ENCODE measurements around the gene AQP3. TPM values are rescaled to one million over a fixed set of nuclear protein-coding genes. Genes with fewer than 3 reads are reported as not detected.
"Not testable (repeated sequence)": the region's sequence is repeated elsewhere in the genome, so short reads cannot be mapped to it uniquely, and the experiment has no call there.

The AQP3 gene
- total RNA-seq, 2 experiments from 2014 or later, result 1.2 to 2.6 TPM

DNA sequence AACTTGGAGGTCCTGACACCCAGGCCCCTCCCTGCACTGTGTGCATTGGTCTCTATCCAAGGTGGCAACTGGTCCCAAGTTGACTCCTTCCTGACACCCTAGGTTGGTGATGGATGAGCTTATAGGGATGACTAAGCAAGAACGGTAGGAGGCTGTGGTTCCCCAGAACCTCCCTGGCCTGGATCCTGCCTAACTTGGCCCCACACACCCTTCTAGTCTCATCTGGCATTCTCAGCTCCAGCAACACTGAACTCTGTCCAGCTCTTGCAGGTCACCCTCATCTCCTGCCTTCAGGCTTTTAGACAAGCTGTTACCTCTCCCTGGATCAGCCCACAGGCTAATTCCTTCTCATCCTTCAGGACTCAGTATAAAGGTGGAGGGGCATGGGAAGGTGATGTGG is 16.5 kb downstream of the AQP3 start:
- ChIA-PET CTCF (interaction anchor here (1.6 to 4.1 kb wide), 3 partner anchors 15 to 36 kb away, joined by 7 to 22 read pairs (median 8); no protein-coding TSS in a partner anchor), POLR2A (interaction anchor here (0.6 kb wide), 1 partner anchor 367 kb away, joined by 3 read pairs; no protein-coding TSS in a partner anchor)
- DNase-seq, result no peak
- intact Hi-C loops (cut with micrococcal nuclease), result no loop called here
- peaks cover 3% of the 10 kb centered on the region for H3K4me1 Mint-ChIP-seq (ENCODE audit: low read depth)
- no peak overlapping the region for H3K4me3 Mint-ChIP-seq
- no peaks in the 10 kb centered on the region for H3K27me3 Mint-ChIP-seq
- no peaks in the 10 kb centered on the region for H3K9me3 Mint-ChIP-seq
- TF ChIP-seq, protein P1, sequence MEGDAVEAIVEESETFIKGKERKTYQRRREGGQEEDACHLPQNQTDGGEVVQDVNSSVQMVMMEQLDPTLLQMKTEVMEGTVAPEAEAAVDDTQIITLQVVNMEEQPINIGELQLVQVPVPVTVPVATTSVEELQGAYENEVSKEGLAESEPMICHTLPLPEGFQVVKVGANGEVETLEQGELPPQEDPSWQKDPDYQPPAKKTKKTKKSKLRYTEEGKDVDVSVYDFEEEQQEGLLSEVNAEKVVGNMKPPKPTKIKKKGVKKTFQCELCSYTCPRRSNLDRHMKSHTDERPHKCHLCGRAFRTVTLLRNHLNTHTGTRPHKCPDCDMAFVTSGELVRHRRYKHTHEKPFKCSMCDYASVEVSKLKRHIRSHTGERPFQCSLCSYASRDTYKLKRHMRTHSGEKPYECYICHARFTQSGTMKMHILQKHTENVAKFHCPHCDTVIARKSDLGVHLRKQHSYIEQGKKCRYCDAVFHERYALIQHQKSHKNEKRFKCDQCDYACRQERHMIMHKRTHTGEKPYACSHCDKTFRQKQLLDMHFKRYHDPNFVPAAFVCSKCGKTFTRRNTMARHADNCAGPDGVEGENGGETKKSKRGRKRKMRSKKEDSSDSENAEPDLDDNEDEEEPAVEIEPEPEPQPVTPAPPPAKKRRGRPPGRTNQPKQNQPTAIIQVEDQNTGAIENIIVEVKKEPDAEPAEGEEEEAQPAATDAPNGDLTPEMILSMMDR (IDR thresholded peaks at IDR 0.05), result no peak
- no peak overlapping the region for H3K27ac Mint-ChIP-seq
- ATAC-seq, result peak; percentile 26
- no peaks in the 10 kb centered on the region for H3K36me3 Mint-ChIP-seq (ENCODE audit: low read depth)

DNA sequence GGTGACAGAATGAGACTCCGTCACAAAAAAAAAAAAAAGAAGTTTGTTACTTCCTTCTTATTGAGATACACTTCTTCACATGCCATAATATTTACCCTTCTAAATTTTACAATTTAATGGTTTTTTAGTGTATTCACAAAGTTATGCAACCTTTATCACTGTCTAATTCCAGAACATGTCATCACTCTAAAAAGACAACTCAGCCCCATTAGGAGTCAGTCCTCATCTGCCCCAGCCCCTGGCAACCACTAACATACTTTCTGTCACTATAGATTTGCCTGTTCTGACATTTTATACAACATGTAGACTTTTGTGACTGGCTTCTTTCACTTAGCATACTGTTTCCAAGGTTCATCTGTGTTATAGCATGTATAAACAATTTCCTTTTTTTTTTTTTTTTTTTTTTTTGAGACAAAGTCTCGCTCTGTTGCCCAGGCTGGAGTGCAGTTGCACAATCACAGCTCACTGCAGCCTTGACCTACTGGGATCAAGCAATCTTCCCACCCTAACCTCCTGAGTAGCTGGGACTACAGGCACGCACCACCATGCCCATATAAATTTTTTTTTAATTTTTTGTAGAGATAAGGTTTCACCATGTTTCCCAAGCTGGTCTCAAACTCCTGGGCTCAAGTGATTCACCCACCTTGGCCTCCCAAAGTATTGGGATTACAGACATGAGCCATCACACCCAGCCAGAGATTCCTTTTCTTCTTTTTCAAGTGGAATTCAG is 18.0 kb downstream of the AQP3 start:
- POLR2A ChIA-PET, result no interaction called here
- ATAC-seq, result peak; percentile 13

DNA sequence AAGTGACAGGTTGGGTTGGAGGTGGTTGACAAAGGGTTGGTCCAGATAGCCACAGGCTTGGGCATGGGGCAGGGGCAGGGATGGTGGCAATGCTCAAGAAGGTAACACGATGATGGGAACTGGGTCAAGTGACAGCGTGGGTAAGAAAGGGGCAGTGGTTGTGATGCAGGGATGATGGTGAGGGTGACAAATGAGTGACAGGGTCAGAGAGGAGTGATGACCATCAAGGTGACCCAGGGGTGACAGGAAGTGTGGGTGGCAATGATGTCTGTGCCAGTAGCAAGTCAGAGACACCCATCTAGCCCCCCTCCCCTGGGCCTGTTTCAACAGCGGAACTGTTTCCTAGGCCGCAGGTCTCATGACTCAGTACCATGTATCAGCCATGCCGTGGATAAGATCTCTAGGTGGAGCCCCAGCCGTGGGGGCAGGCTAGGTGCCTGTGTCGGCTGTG is 20.5 kb downstream of the AQP3 start:
- POLR2A ChIA-PET, result no interaction called here
- ATAC-seq, result peak; percentile 78
- intact Hi-C loops (cut with micrococcal nuclease), result no loop called here
- DNase-seq, result no peak
- TF ChIP-seq, protein P1 (IDR thresholded peaks at IDR 0.05), result no peak
- Mint-ChIP-seq H3K4me3 (no peak overlapping the region), H3K27me3 (no peaks in the 10 kb centered on the region), H3K27ac (no peak overlapping the region), H3K9me3 (no peaks in the 10 kb centered on the region), H3K36me3 (ENCODE audit: low read depth) (no peaks in the 10 kb centered on the region), H3K4me1 (ENCODE audit: low read depth) (no peaks in the 10 kb centered on the region)
- CTCF ChIA-PET, result no interaction called here

More for the DNA sequence above, 18.0 kb downstream of the AQP3 start:
- no peak overlapping the region for H3K4me3 Mint-ChIP-seq
- intact Hi-C loops (cut with micrococcal nuclease), result no loop called here
- TF ChIP-seq, protein P1 (IDR thresholded peaks at IDR 0.05), result no peak
- CTCF ChIA-PET, result interaction anchor here (4.1 kb wide), 1 partner anchor 14 kb away, joined by 22 read pairs; no protein-coding TSS in a partner anchor
- no peaks in the 10 kb centered on the region for H3K36me3 Mint-ChIP-seq (ENCODE audit: low read depth)
- no peak overlapping the region for H3K27ac Mint-ChIP-seq
- H3K4me1 Mint-ChIP-seq (ENCODE audit: low read depth), result peaks cover 3% of the 10 kb centered on the region
- H3K27me3 Mint-ChIP-seq, result no peaks in the 10 kb centered on the region
- no peak for DNase-seq
- H3K9me3 Mint-ChIP-seq, result no peaks in the 10 kb centered on the region

DNA sequence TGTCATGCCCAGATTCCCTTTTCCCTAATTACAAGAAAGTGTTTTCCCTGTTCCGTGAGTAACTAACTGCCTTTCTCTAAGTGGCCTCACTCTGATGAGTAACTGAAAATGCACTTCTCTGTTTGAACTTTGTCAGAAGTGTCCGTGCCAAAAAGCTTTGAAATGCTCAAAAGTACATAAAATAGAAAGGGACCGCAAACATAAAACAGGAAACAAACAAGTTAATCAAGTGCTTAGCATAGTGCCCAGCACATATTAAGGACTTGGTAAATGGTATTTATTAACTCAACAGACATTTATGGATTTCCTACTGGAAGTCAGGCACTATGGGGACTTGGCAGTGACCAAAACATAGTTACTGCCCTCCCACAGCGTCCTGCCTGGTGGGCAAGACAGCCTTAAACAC is 22.3 kb downstream of the AQP3 start:
- POLR2A ChIA-PET, result no interaction called here
- Mint-ChIP-seq H3K36me3 (ENCODE audit: low read depth) (no peaks in the 10 kb centered on the region), H3K4me3 (no peak overlapping the region), H3K4me1 (ENCODE audit: low read depth) (no peaks in the 10 kb centered on the region), H3K27ac (no peak overlapping the region), H3K27me3 (no peaks in the 10 kb centered on the region), H3K9me3 (no peaks in the 10 kb centered on the region)
- TF ChIP-seq, protein P1 (IDR thresholded peaks at IDR 0.05), result no peak
- no peak for DNase-seq
- intact Hi-C loops (cut with micrococcal nuclease), result no loop called here
- CTCF ChIA-PET, result no interaction called here
- no peak for ATAC-seq

DNA sequence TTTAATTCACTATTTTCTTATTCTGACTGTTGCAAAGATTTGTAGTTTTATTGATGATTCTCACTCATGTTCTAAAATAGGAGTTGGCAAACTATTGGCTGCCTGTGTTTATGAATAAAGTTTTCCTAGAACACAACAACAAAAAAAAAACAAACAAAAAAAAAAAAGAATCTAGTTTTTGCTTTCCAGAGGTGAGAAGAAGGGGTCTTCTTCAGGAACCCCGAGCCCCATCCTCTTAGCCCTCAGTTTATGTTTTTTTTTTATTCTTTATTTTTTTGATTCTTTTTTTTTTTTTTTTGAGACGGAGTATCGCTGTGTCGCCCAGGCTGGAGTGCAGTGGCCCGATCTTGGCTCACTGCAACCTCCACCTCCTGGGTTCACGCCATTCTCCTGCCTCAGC is 22.9 kb downstream of the AQP3 start:
- H3K9me3 Mint-ChIP-seq; intact Hi-C loops (cut with micrococcal nuclease); ATAC-seq; CTCF ChIA-PET; H3K4me1 Mint-ChIP-seq (ENCODE audit: low read depth); H3K27ac Mint-ChIP-seq; H3K4me3 Mint-ChIP-seq; H3K27me3 Mint-ChIP-seq; POLR2A ChIA-PET; DNase-seq; H3K36me3 Mint-ChIP-seq (ENCODE audit: low read depth): not testable (repeated sequence)

DNA sequence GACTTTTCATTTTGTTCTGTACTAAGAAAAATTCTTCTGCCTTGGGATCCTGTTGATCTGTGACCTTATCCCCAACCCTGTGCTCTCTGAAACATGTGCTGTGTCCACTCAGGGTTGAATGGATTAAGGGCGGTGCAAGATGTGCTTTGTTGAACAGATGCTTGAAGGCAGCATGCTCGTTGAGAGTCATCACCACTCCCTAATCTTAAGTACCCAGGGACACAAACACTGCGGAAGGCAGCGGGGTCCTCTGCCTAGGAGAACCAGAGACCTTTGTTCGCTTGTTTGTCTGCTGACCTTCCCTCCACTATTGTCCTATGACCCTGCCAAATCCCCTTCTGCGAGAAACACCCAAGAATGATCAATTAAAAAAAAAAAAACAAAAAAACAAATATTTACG is 23.4 kb downstream of the AQP3 start:
- H3K27me3 Mint-ChIP-seq; CTCF ChIA-PET; ATAC-seq; H3K4me1 Mint-ChIP-seq (ENCODE audit: low read depth); H3K27ac Mint-ChIP-seq; H3K36me3 Mint-ChIP-seq (ENCODE audit: low read depth); DNase-seq; intact Hi-C loops (cut with micrococcal nuclease); POLR2A ChIA-PET; H3K9me3 Mint-ChIP-seq; H3K4me3 Mint-ChIP-seq: not testable (repeated sequence)

All from activated CD8-positive, alpha-beta T cell treated with anti-CD3 and anti-CD28 coated beads for 36 hours (primary cell).